ENCODE measurements around the gene TBATA.

- TF ChIP-seq CTCF (IDR thresholded peaks at IDR 0.05) (no peak), POLR2A (IDR thresholded peaks at IDR 0.05) (no peak), POLR2AphosphoS5 (IDR thresholded peaks at IDR 0.05) (no peak), EP300 (IDR thresholded peaks at IDR 0.05) (no peak)
Observed at GRCh38 chr10:70736525-70736924, 48.7 kb downstream of the TBATA start.
